PC-9 (cell line): ENCODE measurements around the gene LRRC8C. TPM values are rescaled to one million over a fixed set of nuclear protein-coding genes. Genes with fewer than 3 reads are reported as not detected.

Source experiments
- BruUV-seq: library from RNA; stranded (reverse); fragments of 400-500 nt; replicated peaks from 2 replicates; lab custom pipeline; 2021; lab: Mats Ljungman, UMichigan
- CTCF ChIA-PET: fragments of 300-600 bp; sonication (Branson Sonifier 250); formaldehyde crosslinking; loops from one replicate; lab custom pipeline; 2022; ENCODE audit warnings: antibody characterized with exemption; lab: Charles Lee
- POLR2A ChIA-PET: fragments of 300-600 bp; sonication (Branson Sonifier 250); formaldehyde crosslinking; loops from one replicate; lab custom pipeline; 2022; ENCODE audit warnings: antibody characterized with exemption; ENCODE audit not compliant: unreplicated experiment; lab: Charles Lee
- DNase-seq, 2 experiments: peaks; one replicate each; pipeline versions ENCODE4 v3.0.0 to v3.0.0-alpha.2; 2015 to 2022; ENCODE audit warnings: mixed read lengths in 1 of 2
- H2AFZ ChIP-seq: fragments of 200-600 bp; sonication (generic); 2 replicates; pipeline ENCODE4 v1.8.1; 2017; ENCODE audit warnings: antibody characterized with exemption
- H3F3A ChIP-seq: fragments of 200-600 bp; sonication (generic); 2 replicates; pipeline ENCODE4 v1.8.1; 2017; ENCODE audit warnings: antibody characterized with exemption, mild to moderate bottlenecking, low read depth; ENCODE audit not compliant: insufficient read depth
- H3K27ac ChIP-seq: fragments of 200-600 bp; sonication (generic); 2 replicates; pipeline ENCODE4 v1.6.1; 2016; ENCODE audit warnings: mixed run types
- H3K27me3 ChIP-seq: fragments of 200-600 bp; sonication (generic); 2 replicates; pipeline ENCODE4 v1.6.1; 2016; ENCODE audit warnings: low read depth, mixed run types; ENCODE audit not compliant: insufficient read depth
- H3K36me3 ChIP-seq: fragments of 200-600 bp; sonication (generic); 2 replicates; pipeline ENCODE4 v1.6.1; 2016; ENCODE audit warnings: low read depth, mixed run types
- H3K4me1 ChIP-seq: fragments of 200-600 bp; sonication (generic); replicated peaks from 2 replicates; pipeline ENCODE4 v1.6.1; 2016; ENCODE audit warnings: mixed run types; ENCODE audit not compliant: insufficient read depth
- H3K4me2 ChIP-seq: fragments of 200-600 bp; sonication (generic); 2 replicates; pipeline ENCODE4 v1.6.1; 2017; ENCODE audit warnings: mixed run types
- H3K4me3 ChIP-seq: fragments of 200-600 bp; sonication (generic); 2 replicates; pipeline ENCODE4 v1.6.1; 2016; ENCODE audit warnings: mixed run types
- H3K79me2 ChIP-seq: fragments of 200-600 bp; sonication (generic); 2 replicates; pipeline ENCODE4 v1.6.1; 2017; ENCODE audit warnings: low read depth, mixed run types
- H3K9me2 ChIP-seq: fragments of 200-600 bp; sonication (generic); 2 replicates; pipeline ENCODE4 v1.8.1; 2017; ENCODE audit warnings: mild to moderate bottlenecking; ENCODE audit not compliant: insufficient read depth
- H3K9me3 ChIP-seq: fragments of 200-600 bp; sonication (generic); 2 replicates; pipeline ENCODE4 v1.8.1; 2016; ENCODE audit warnings: low read depth; ENCODE audit not compliant: insufficient read depth
- H4K20me1 ChIP-seq: fragments of 200-600 bp; sonication (generic); 2 replicates; pipeline ENCODE4 v1.8.1; 2017; ENCODE audit not compliant: insufficient read depth
- CTCF ChIP-seq: fragments of 200-600 bp; sonication (generic); conservative IDR thresholded peaks from 2 replicates; pipeline ENCODE4 v1.6.1; 2017; ENCODE audit warnings: mixed run types, antibody characterized with exemption, mild to moderate bottlenecking, moderate library complexity
- EZH2 ChIP-seq: fragments of 200-600 bp; sonication (generic); IDR thresholded peaks from 2 replicates; pipeline ENCODE4 v1.8.0; 2017; ENCODE audit warnings: antibody characterized with exemption, low read depth
- intact Hi-C: fragments of 100-400 bp; cut with micrococcal nuclease; formaldehyde crosslinking; loops from one replicate; pipeline ENCODE4 v1.10.0; 2022; ENCODE audit not compliant: unreplicated experiment
- total RNA-seq: library from RNA; stranded (reverse); gene quantifications from 2 replicates; pipeline ENCODE4 v1.2.3, GENCODE V29; 2021

LRRC8C gene
- total RNA-seq, 1 experiment from 2014 or later = 2.2 TPM

DNA sequence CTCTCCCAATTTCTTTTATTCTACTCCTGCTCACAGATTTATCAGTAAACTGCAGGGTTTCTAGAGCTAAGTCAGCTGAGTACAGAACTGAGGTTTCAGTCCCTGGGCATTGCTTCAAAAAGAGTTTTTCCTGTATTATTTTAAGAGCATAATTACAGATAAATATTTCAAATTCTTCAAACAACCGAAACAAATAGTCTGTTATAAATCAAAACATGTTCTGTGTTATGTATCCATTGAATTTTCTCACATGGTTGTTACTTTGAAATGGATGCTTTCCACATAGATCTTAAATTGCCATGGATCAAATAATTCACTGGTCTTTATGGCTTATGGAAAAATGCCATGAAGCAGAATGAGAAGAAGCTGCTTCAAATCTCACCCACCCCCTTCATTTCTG is 64.5 kb downstream of the LRRC8C start:
- Histone ChIP-seq H3K9me3 (no peaks in the 10 kb centered on the region), H3K4me2 (no peak overlapping the region), H3K36me3 (no peaks in the 10 kb centered on the region), H2AFZ (no peak overlapping the region), H3K27me3 (no peaks in the 10 kb centered on the region), H3K9me2 (no peaks in the 10 kb centered on the region), H3K27ac (no peak overlapping the region), H3K4me3 (no peak overlapping the region), H4K20me1 (no peaks in the 10 kb centered on the region), H3K79me2 (no peaks in the 10 kb centered on the region), H3K4me1 (no peaks in the 10 kb centered on the region), H3F3A (no peaks in the 10 kb centered on the region)
- ChIA-PET CTCF (no interaction called here), POLR2A (no interaction called here)
- TF ChIP-seq EZH2 (no peak), CTCF (no peak)
- intact Hi-C loops = no loop called here
- no peak for DNase-seq
- BruUV-seq = no TSS peak

DNA sequence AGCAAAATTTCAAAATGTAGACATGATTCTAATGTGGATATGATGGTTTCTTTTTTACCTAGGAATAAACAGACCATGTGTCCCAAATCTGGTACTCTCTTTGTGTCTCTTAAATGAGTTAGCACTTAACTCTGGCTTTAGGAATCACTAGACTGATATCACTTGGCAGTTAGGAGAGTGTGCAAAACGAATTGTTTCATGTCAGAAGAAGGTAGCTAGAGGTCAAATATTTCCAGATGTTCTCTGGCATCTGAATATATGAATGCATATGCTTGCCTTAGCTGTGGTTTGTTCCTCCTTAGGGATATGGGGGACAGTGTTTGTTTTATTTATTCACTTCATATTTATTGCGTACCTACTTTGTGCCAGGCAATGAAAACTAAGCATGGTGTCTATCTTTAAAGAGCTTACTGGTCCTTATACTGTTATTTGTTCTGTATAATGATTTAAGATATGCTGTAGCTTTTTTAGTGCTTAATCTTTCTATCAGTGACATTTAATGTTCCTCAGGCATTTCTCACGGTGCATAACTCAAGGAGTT is 65.2 kb downstream of the LRRC8C start:
- Histone ChIP-seq H3K27me3 (no peaks in the 10 kb centered on the region), H3F3A (no peaks in the 10 kb centered on the region; the same call in 1 of the 2 replicates), H4K20me1 (no peaks in the 10 kb centered on the region), H3K36me3 (no peaks in the 10 kb centered on the region), H3K4me3 (no peak overlapping the region), H3K4me1 (no peaks in the 10 kb centered on the region), H2AFZ (no peak overlapping the region), H3K9me2 (no peaks in the 10 kb centered on the region), H3K4me2 (no peak overlapping the region), H3K27ac (no peak overlapping the region), H3K9me3 (no peaks in the 10 kb centered on the region), H3K79me2 (no peaks in the 10 kb centered on the region)
- no TSS peak for BruUV-seq
- intact Hi-C loops = no loop called here
- ChIA-PET CTCF (no interaction called here), POLR2A (no interaction called here)
- no peak for TF ChIP-seq CTCF
- TF ChIP-seq EZH2 = no peak
- DNase-seq = no peak

DNA sequence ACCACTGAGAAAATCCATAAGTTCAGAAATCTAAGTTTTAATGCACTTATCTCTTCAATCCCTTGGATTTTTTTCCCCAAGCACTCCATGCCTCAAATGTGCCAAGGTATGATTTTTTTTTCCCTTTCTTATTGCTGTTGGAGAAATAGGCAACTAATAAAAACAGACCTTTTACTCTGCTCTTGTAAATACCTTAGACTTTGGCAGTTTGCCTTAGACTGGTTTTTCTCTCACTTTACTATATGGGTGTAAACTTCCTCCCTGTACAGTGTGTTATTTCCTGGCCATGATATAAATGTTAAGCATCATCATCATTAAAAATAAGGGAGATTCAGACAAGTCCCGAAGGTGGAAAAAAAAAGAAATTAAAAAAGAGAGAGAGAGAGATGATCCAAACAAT is 65.7 kb downstream of the LRRC8C start:
- no TSS peak for BruUV-seq

More for the DNA sequence above, 65.7 kb downstream of the LRRC8C start:
- ChIA-PET CTCF (no interaction called here), POLR2A (no interaction called here)
- H3K27me3 ChIP-seq = no peaks in the 10 kb centered on the region
- no peaks in the 10 kb centered on the region for H3K9me2 ChIP-seq
- H3F3A ChIP-seq = no peaks in the 10 kb centered on the region; the same call in 1 of the 2 replicates
- H4K20me1 ChIP-seq = no peaks in the 10 kb centered on the region
- no peak for TF ChIP-seq CTCF
- no peak overlapping the region for H2AFZ ChIP-seq
- no peak for DNase-seq
- H3K4me1 ChIP-seq = no peaks in the 10 kb centered on the region
- H3K4me3 ChIP-seq = no peak overlapping the region
- H3K36me3 ChIP-seq = no peaks in the 10 kb centered on the region
- no peaks in the 10 kb centered on the region for H3K79me2 ChIP-seq
- no peak overlapping the region for H3K27ac ChIP-seq
- H3K9me3 ChIP-seq = no peaks in the 10 kb centered on the region
- no peak overlapping the region for H3K4me2 ChIP-seq
- intact Hi-C loops = no loop called here
